NCI-H446 treated with DMSO at 0.1 percent for 48 hours (cell line): ENCODE data around the gene FCAMR.

Experiments used
- DNase-seq: peaks from one replicate; lab custom pipeline; 2025; lab: John Stamatoyannopoulos, UW

The FCAMR gene

DNA sequence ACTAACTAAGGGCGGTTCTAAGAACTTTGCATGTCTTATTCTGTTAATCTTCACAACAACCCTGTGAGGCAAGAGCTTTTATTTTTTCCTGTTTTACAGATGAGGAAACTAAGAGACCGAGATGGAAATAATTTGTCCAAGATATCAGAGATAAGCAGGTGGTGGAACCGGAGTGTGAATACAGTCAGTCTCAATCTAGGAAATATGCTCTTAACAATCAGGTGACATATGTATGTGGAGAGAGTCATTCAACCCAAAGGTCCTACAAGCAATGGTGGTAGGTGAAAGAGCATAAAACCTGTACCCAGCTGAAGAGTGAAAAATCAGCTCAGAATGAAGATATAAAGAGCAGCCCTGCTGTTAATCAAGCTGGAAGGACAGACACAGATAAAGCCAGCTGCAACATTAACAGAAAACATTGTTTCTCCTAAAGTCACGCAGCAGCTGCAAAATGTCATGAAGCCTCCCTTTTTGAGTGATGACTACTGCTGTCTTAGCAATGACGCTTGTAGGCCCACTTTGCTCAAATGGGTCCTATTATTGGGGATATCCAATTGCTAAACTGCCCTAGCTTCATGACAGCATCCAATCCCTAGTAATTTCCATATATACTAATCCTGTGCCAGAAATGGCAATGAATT lies 30.5 kb upstream of the FCAMR start:
- no peak for DNase-seq

GRCh38 chr1:206998816-206999215 lies 28.6 kb upstream of the FCAMR start:
- no peak for DNase-seq

DNA sequence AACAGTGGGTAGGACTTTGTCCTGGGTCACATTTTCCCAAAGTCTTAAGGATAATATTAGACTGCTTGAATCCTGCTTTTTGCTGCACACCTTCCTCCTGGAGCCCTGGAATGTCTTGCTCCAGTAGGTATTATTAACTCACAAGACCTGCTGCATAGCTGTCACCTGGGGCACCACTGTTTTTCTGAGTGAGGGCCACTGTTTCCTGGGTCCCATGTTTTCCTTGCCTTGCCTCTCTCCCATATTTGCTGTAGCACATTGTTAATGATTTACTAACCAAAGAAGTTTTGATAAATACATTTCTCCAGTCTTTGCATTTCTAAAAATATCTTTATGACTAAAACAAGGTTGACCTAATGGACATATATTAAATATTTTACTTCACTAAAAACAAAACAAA lies 22.5 kb upstream of the FCAMR start:
- DNase-seq: no peak

- no peak for DNase-seq
Observed at GRCh38 chr1:206987873-206988272, 17.6 kb upstream of the FCAMR start.

- no peak for DNase-seq
Observed at GRCh38 chr1:206986885-206987284, 16.6 kb upstream of the FCAMR start.

DNA sequence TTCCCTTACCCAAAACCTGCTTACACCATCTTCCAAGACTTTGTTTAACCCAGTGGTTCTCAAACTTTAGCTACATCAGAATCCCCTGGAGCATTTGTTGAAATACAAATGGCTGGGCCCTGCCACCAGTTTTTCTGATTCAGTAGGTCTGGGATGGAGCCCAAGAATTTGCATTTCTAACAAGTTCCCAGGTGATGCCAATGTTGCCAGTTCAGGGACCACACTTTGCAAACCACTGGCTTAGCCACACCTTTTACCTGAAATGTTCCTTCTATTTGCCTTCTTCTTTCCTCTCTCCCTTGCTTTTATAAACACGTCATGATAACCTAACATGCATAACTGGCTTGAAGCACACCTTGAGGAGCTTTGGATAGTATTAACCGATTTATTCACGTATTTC lies 16.1 kb upstream of the FCAMR start:
- no peak for DNase-seq

DNA sequence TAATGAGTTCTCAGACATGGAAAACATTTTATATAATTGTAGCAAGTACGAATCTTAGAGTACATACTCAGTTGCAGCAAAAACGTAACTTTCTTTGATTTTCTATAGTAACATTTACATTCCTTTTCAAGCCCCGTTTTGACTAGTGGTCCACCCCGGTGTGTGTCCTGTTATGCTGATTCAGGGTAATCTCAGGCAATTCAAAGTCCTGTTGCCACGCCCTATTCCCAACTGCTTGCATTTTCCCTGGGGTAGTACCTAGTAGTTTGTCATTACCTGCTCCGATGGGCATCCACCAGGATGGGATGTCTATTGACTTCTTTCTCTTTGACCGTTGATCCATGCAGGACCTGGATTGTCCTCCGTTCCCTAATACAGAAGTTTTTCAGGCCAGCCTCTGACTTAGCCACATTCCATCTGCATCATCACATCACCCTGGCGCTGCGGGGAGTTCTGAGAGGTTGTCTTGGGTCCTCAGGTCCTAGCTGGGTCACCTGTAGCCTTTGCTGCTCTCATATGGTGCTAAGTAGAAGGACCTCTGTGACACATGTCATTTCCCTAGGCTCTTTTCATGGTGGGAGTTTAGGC lies 15.0 kb upstream of the FCAMR start:
- no peak for DNase-seq

DNA sequence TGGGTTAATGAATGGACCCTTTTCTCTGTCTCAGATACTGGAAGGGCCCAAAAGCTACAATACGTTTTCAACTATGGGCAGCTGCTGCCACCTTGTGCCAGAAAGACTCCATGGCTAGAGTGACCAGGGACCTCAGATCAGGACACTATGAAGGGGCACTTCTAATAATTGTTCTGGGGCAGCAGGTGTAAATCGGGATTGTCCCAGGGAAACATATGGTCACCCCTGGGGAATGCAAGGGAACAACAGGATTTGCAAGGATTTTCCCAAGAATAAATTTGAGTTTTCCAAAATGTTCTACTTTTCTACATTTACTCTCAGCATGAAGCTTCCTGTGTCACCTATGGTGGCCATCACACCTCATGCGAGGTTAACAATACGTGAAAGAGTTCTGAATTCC lies 12.0 kb upstream of the FCAMR start:
- no peak for DNase-seq

DNA sequence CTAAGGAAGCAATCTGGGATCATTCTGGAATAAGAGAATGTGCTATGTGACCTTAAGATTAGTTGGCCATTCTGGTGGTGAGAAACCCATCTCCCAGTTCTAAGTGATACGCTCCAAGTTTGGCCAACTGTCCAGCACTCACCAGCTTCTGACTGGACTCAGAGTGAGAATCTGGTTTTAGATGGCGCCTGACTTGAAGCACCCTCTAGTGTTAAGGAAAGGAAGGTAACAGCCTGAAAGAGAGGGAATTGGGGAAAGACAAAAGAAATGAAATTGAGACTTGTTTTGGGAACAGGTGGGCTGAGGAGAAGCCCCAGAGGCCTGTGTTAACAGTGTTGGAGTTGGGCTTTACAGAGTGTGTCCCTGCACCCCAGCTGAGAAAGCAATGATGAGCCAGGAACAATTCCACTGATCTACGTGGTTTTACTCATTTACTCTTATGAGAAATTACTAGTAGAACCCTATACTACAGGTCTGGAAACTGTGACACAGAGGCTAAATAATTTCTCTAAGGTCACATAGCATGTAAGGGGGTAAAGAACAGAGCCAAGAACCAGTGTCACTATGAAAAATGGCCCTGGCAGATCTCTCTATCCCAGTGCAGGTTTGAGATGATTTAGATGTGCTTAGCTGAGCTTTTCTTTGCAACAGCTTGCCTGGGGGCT lies 9.3 kb upstream of the FCAMR start:
- DNase-seq: no peak

- no peak for DNase-seq
Observed at GRCh38 chr1:206978259-206978658, 8.0 kb upstream of the FCAMR start.

DNA sequence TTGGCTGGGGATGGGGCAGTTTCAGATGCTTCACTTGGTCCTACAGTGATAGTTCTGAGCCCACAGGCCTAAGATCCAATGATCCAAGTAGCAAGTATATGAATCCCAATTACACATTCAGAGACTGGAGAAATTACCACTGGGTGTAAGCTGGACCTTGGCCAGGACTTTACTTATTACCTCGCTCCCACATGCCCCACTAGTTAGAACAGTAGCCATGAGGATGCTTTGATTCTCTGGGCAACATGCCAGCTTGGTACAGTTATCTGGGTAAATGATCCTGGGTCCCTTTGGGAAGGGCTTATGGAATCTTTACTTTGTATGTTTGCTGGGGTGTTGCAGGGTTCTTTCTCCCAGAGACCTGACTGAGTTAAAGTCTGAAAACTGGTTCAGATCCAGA lies 5.0 kb upstream of the FCAMR start:
- DNase-seq: no peak

DNA sequence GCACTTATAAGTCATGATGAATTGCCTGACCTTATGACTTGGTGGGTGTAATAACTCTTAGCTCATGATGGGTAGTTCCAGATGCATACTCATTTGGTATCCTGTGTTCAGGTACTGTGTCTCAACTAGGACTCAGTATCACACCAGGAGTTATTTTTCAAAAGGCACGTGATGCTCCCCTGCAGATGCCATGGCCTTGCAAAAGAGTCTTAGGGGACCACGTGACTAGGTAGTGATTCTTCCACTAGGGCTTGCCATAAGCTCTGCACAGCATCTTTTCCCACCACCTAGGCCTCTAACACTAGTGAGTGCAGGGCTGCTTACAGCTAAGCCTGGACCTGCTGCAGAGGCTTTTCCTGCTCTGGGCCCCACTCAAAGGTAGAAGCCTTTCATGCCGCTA lies 3.9 kb upstream of the FCAMR start:
- no peak for DNase-seq

- no peak for DNase-seq
Observed at GRCh38 chr1:206972728-206973127, 2.5 kb upstream of the FCAMR start.

- DNase-seq: no peak
Observed at GRCh38 chr1:206971029-206971655, 882 bp upstream of the FCAMR start.

DNA sequence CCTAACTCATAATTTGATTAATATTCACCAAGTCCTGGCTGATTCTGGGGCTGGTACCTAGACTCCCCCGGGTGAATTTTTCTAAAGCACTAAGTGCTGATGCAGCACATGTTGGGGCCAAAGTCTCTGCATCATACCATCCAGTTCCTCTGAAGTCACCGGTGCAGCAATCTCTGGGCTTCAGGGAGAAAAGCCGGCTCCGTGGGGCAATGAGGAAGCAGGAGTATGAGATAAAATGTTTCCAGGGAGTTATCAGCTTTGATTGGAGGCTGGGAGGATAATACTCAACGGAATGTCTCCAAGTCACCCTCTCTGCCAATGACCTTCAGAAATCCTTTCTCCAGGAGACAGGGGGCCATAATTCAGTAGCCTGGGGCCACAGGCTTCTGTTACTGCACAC lies 1.2 kb downstream of the FCAMR start:
- no peak for DNase-seq

GRCh38 chr1:206967096-206967849 lies 3.0 kb downstream of the FCAMR start:
- DNase-seq: no peak

DNA sequence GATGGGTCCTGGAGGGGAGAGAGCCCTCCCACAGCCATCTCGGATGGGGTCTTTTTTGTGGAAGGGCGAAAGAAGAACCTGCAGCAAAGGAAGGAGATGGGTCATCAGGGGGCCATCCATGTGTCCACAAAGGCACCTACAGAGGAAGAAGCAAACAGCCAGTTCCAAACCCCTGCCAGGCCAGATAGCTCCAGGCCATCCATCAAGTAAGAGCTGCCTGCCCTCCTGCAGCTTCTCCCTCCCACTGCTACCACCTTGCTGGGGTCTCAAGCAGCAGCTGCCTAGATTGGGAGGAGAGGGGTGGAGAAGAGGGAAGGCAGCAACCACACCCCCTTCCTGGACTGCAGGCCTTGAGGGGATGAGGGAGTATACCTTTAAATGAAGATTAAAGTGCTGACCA lies 4.5 kb downstream of the FCAMR start:
- DNase-seq: no peak

DNA sequence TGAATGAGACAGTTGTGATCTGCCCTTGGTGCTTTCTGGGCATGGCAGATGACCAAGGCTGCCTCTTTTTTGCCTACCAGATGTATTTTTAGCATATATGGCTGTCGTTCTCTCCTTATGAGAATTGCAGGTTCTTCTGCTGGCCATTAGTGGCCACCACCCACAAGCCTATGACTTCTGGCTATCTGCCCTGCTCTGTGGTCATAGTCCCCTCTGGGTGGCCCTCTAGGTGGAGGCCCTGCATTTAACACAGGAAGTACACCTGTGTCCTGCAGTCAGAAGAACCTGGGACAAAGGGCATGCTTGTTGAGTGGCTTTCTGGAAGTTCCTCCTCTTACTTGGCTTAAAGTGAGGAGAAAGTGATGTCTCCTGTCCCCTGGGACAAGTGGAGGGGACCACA lies 6.5 kb downstream of the FCAMR start:
- no peak for DNase-seq

DNA sequence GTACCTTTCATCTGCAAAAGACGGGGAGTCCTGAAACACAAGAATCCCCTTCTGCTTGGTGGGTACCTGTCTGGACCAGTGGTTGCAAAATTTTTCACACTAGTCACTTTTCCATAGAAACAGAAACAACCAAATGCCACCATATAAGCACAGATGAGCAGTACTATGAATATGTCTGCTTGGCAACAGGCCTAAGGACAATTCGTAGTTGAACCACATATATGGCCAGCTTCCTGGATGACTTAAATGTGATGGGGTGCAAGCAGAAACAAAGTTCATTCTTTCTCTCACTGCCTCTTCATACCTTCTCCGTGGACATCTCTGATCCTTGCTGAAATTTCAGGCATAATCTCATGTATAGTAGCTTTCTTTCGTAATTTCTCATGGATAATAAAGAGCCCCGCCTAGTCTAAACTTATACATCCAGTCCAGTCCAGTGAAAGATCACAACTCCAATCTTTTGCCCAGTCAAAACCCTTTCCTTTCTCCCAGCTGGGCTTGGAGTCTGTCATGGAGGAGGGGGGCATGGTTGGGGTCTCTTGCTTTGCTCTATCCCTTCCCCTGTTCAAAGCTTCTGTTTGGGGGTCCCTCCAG lies 7.0 kb downstream of the FCAMR start:
- no peak for DNase-seq

- DNase-seq: no peak
Observed at GRCh38 chr1:206962272-206962671, 8.0 kb downstream of the FCAMR start.

DNA sequence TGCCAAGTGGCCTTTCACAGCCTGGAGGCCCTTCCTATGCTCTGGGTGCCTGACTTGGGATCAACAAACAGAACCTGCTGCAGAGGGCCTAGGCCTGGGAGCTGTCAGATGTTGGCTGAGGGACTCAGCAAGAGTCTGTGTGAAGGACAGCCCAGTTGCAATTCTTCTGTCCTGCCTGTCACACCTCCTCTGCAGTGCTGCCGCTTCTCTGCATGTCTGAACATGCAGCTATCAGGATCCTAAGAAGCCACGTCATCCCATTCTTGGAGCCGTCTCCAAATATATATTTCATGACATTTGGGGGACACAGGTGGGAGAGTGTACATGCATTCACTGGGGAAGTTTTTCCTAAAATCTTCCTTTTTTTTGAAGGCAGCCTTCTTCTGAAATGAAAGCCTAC lies 8.6 kb downstream of the FCAMR start:
- DNase-seq: no peak

DNA sequence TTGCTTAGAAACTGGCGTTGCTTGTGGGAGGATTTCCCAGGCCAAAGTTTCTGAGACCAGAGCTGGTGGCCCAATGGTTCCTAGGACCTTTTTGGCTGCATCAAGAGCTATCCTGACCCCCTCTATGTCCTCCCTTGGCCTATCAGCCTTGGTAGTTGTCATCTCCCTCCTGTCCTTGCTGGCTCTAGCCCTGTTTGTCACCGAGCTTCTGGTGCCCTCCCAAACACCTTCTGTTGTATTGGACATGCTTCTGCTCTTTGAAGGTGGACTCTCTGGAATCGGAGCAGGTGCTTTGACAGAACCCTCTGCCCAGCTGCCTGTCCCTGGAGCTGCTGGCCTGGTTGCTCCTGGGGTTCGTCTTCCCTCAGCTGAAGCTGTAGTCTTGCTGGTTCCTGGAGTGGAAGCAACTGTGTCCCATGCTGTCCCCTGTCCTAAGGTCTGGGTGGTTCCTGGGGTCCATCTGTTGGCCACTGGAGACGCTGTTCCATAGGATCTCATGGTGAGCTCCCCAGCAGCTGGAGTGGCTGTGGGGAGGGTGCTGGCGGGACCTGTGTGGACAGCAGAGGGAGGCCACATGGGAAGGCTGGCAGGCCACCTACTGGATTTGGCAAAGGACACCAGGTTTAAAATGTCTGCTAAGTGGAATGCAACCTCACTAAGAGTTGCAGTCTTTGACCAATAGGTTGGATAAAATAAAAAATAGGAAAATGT lies 9.4 kb downstream of the FCAMR start:
- DNase-seq: no peak
